Activated naive CD4-positive, alpha-beta T cell treated with anti-CD3 and anti-CD28 coated beads, Interleukin-2, amount 50 U/mL, for 72 hours (primary cell): ENCODE results near the gene ULBP1. TPM values are rescaled to one million over a fixed set of nuclear protein-coding genes. Genes with fewer than 3 reads are reported as not detected.
"Not testable (repeated sequence)": the region's sequence is repeated elsewhere in the genome, so short reads cannot be mapped to it uniquely, and the experiment has no call there.

Experiments used
- ATAC-seq, 2 donors: fragments of 150-1000 bp; cut with Tn5 transposase; 2 replicates each; pipeline ENCODE4 v1.10.0; 2021; ENCODE audit warnings: mild to moderate bottlenecking in 2 of 2, moderate library complexity in 2 of 2
- DNase-seq, 2 donors: peaks; one replicate each; pipeline ENCODE4 v3.0.0; 2021 to 2022; ENCODE audit warnings: low spot score in 2 of 2
- H3K27ac Mint-ChIP-seq, 2 donors: one replicate each; pipeline ENCODE4 v1.8.0; 2022; ENCODE audit warnings: mild to moderate bottlenecking in 2 of 2, mixed read lengths in 2 of 2
- H3K36me3 Mint-ChIP-seq, 2 donors: one replicate each; pipeline ENCODE4 v1.8.0; 2022; ENCODE audit warnings: mixed read lengths in 2 of 2
- H3K9me3 Mint-ChIP-seq, 2 donors: one replicate each; pipeline ENCODE4 v1.8.0; 2022; ENCODE audit warnings: mixed read lengths in 2 of 2
- total RNA-seq, 2 donors: library from RNA; stranded (reverse); gene quantifications; one replicate each; pipeline ENCODE4 v1.2.3, GENCODE V29; 2022

The ULBP1 gene
- total RNA-seq, 2 donors from 2014 or later = 0.77 to 0.99 TPM

DNA sequence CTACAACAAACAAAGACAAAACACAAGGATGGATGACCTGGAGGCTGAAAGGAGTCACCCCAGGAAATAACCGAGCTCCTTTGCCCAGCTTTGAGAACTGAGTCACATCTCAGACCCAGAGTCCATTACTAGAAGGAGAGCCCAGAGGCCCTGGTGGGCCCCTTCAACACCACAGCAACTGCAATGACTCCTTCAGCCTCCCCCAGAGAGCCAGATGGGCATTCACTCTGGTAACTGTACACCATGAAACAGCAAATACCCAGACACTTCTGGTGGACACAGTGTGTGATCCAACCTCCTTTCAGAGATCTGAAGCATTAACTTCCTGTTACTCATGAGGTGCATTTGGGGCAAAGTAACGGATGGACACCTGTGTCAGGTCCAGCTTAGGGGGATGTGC is 39.0 kb downstream of the ULBP1 start:
- ATAC-seq (no peak), DNase-seq (no peak)
- H3K27ac Mint-ChIP-seq = no peak overlapping the region
- H3K36me3 Mint-ChIP-seq = peaks cover 0 to 4% of the 10 kb centered on the region in 2 donors
- no peaks in the 10 kb centered on the region for H3K9me3 Mint-ChIP-seq

DNA sequence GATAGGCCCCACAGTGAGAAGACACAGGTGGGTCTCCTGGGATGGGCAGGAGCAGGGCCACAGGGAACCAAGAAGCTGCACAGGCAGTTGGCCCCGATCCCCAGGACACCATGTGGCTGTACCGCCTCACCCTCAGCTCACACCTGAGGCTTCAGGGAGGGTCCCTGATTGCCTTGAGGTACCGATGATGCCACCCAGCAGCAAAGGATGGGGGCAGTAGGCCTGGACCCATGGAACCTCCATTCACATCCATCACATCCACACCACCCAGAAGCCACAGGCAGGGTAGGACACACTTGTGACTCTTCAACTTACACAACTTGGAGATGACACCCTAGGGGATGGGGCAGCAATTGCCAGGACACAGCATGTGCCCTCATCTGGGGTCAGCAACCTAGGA is 39.9 kb downstream of the ULBP1 start:
- DNase-seq, H3K27ac Mint-ChIP-seq, H3K36me3 Mint-ChIP-seq, H3K9me3 Mint-ChIP-seq, ATAC-seq: not testable (repeated sequence)

DNA sequence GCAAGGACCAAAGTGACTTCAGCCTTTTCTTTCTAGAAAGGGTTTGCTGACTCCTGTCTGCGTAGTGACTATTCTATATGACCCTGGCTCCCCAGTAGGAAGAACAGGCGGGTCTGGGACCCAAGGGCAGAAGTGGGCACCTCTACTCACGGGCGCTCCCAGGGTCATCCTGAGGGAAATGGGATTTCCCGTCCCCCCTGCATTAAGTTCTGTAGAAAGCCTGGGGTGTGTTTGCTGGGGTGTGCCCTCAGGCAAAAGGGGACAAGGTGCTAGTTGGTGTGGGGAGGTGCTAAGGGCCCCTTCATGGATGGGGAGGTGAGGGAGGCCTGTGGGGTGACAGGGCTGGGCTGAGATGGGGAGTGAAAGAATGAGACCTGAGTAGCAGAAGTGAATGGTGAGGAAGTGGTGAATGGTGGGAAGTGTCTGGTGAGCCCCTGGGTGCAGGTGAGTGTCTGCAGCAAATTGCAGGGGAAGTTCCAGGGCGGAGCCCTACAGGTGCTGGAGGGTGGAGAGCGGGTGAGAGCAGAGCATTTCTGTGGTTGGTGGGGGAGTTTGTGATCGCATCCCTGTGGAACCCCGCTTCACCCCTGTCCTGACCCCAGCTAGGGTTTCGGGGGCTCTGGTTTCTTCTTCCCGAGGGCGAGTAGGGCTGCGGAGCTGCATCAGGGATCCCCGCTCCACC is 40.5 kb downstream of the ULBP1 start:
- Mint-ChIP-seq H3K27ac (peak overlapping the region in 1 of 2 donors; percentile 55), H3K9me3 (no peaks in the 10 kb centered on the region), H3K36me3 (peaks cover 0 to 4% of the 10 kb centered on the region in 2 donors)
- no peak for DNase-seq
- ATAC-seq = peak in 1 of 2 donors; percentile 23

DNA sequence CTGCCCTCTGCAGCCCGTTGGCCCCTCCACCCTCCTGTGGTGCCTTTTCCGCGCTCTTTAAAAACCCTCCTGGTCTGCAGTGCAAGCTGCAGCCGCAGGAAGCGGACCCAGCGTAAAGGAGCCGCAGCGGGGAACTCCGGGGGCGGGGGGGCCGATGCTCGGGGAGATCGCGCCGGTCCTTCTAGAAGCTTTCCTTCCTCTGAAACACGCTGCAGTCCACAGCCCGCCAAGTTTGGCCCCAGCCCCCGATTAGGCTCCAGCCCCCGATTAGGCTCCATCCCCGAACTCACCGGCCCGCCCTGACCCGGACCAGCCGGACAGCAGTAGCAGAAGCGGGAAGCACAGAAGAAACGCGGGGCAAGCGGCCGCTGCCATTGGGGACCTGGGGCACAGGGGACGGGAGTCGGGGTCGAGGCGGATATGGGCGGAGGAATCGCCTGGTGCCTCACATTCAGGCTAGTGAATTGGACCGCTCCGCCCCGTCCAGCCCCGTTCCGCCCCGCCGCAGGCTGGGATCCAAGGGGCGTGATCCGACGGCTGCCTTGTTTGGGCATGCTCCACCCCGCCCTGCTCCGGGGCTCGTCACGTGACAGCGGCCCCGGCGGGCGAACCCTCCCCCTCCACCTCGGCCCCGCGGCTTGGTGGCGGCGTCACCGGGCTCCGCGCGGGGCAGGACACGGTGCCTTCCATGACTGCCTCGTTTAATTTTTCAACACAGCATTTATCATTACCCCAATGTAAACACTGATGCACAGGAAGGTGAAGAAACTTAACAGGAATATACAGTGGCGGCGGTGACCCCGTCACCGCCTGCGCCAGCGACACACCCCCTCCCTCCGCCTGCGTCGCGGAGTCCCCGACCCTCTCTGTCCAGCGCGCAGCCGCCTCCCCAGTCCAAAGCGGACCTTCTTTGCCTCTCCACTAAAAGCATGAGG is 41.3 kb downstream of the ULBP1 start:
- peak; percentile 85 to 88 for DNase-seq
- ATAC-seq = peak; percentile 67 to 79
- Mint-ChIP-seq H3K9me3 (no peaks in the 10 kb centered on the region), H3K36me3 (peaks cover 0 to 4% of the 10 kb centered on the region in 2 donors), H3K27ac (peak overlapping the region in 1 of 2 donors; percentile 55)

DNA sequence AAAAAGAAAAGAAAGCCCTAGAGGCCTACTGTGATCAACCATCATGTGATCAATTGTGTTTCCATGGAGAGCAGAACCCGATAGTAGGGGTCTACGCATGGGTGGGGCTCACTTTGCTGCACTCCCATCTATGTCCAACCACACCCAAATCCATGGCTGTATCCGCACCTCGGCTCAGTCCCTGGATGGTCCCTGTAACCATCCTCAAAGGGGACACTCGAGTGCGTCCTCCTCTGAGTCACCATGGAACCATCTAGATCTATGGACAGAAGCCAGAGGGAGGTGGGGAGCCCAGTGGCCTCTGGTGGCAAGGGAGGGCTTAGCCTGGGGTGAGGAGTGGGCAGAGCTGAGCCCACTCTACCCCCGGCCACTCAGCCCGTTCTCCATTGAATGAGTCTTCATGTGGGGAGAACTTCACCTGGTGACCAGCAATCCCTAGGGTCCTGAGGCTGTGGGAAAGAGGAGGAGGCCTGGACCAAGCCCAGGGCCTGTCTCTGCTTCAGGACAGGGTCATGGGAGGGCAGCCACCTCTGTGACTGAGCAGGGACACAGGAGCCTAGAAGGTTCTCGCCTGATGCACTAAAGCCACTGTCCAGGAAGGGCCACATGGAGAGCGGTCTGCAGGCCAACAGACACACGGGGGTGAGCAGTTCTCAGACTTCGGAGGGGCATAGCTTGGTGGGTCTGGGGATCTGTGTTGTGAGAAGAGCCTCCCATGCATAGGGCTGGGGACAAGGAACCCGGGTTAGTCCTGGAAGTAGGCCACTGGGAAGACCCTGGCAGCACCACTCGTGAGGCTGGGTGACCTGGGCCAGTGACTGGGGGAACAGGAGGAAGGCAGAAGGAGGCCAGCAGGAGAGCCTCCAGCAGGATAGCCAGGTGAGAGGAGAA is 42.3 kb downstream of the ULBP1 start:
- H3K36me3 Mint-ChIP-seq = peaks cover 0 to 4% of the 10 kb centered on the region in 2 donors
- H3K9me3 Mint-ChIP-seq = no peaks in the 10 kb centered on the region
- no peak for ATAC-seq
- H3K27ac Mint-ChIP-seq = peak overlapping the region in 1 of 2 donors; percentile 55
- DNase-seq = no peak

DNA sequence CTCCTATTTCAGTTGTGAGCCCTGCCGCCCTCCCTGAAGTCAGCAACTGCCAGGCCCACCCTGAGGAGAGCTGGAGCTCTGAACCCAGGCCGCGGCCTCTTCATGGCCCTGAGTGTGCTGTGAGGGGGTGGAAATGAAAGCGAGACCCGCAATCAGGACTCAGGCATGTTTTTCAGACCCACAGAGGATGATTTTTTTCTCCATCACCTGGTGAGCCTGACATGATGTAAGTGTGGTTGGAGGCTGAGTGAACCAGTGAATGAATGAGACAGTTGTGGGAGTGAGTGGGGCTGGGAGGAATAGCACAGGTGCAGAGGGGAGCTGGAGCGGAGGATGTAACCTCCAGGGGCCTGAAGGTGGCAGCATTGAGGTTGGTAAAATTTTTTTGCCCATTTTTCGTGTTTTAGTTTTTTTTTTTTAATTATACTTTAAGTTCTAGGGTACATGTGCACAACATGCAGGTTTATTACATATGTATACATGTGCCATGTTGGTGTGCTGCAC is 43.3 kb downstream of the ULBP1 start:
- ATAC-seq (peak; percentile 49 to 73), DNase-seq (peak in 1 of 2 donors; percentile 43)
- Mint-ChIP-seq H3K9me3 (no peaks in the 10 kb centered on the region), H3K36me3 (peaks cover 0 to 4% of the 10 kb centered on the region in 2 donors), H3K27ac (no peak overlapping the region)

DNA sequence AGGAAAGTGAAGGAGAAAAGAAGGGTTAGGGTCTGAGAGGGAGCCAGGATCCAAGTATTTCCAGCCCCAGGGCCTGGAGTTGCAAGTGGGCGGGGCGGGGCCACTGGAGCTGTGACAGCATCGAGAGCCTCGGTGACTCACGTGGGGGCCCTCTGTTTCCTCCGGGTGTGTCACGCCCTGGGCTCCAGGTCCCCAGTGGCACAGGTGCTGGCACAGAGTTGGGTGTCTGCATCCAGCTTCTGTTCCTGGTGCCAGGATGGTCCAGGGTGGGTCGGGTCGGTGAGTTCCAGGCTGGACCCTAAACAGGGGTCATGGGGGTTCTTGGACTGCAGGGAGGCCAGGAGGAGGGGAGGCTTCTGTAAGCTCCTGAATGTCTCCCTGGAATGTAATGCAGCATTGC is 44.8 kb downstream of the ULBP1 start:
- DNase-seq (no peak), ATAC-seq (no peak)
- H3K27ac Mint-ChIP-seq = no peak overlapping the region
- H3K9me3 Mint-ChIP-seq = no peaks in the 10 kb centered on the region
- peaks cover 0 to 4% of the 10 kb centered on the region in 2 donors for H3K36me3 Mint-ChIP-seq

DNA sequence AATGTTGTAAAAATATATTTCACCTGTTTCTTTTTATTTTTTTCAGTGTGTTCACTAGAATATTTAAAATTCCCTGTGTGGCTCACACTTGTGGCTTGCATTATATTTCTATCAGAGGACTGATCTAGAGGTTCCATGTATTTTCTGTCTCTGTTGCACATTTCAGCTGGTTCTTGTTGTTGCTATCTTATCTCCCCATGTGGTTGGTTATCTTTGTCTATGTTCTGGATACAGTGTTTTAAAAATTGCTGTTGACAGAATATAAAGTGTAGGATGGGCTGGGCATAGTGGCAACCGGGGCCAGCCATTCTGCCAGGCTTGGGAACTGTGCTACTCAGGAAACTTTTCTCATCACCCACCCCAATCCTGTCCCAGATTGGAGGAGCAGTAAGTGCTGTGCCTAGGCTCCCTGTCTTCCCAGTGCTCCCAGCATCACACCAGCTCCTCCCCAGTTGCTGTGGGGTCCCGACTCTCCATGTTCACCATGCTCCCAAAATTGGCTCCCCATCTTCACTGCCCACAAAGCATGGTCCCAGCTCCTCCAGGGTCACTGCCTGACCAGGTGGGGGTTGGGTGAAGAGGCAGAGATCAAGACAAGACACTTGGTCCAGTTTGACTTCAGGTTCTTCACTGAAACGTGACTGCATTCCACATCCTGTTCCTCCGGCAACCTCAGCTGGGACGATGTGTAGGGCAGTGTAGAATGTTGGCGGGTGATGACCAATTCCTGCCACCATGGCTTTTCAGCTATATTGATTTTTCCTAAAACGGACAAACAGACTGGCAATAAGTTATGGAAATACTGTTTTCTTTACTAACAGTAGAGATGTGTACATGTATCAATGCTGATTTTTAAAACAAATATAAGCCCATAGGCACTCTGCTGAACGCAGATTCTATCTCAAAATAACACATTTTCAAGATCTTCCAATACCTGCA is 49.4 kb downstream of the ULBP1 start:
- H3K36me3 Mint-ChIP-seq, DNase-seq, ATAC-seq, H3K27ac Mint-ChIP-seq, H3K9me3 Mint-ChIP-seq: not testable (repeated sequence)

DNA sequence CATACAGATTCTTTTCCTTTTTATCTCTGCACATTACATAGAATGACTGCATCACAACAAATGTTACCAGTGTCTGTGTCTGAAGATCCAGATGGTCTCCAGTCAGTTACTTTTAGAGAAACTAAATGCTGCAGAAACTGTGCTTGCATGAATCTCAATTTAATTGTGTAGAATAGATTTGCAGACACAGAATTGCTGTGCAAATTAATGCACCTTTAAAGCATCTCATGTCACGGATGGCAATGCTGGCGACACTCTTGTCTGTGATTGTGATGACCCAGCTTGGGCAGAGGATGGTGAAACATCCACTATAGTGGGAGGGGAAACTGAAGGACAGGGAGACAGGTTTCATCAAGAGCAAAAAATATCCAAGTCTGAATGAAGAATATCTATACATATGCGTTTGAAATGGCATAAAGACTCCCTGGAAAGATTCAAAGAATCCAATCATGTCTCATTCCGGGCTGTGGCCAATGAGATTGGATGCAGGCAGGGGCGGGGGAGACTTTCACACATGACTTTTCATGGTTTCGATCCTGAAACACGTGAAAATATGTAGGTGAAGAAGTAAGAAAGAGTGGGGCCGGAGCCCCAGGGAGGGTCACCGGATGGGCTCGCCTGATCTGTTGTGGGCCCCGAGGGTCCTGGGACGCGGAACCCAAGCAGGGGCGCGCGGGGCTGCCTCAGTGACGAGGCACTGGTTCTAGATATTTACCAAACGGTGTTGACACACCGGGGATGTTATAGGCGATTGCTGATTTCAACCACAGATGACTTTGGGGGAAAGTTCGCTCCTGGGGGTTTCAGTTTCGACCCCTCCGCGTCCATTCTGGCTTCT is 50.3 kb downstream of the ULBP1 start:
- DNase-seq, H3K36me3 Mint-ChIP-seq, ATAC-seq, H3K9me3 Mint-ChIP-seq, H3K27ac Mint-ChIP-seq: not testable (repeated sequence)

DNA sequence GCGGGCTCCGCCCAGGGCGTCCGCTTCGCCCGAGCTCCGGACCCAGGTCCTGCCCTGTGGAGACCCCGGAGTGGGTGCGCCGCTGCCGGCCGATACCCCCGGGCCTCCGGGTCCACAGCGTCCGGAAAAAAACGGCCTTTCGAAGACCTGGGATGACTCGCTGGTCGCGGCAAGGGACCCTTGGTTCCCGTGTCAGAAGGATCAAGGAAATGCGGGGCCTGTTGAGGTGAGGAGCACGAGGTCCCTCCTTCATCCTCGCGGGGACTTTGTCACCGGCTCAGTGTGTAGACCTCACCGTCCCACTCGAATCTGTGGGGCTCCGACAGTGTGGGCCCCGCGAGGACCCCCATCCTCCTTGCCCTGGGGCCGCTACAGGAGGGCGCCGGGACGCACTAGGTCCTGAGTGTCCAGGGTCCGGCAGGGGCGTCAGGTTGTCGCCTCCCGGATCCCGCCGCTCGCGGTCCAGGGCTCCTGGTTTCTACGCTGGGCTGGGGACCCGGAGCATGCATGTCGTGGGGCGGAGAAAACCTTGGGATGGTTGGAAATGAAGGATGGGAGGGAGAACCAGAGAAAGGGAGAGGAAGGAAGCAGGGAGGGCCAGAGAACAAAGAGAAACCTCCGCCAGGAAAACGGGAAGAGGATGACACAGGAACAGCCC is 51.0 kb downstream of the ULBP1 start:
- ATAC-seq, H3K9me3 Mint-ChIP-seq, H3K27ac Mint-ChIP-seq, DNase-seq, H3K36me3 Mint-ChIP-seq: not testable (repeated sequence)

DNA sequence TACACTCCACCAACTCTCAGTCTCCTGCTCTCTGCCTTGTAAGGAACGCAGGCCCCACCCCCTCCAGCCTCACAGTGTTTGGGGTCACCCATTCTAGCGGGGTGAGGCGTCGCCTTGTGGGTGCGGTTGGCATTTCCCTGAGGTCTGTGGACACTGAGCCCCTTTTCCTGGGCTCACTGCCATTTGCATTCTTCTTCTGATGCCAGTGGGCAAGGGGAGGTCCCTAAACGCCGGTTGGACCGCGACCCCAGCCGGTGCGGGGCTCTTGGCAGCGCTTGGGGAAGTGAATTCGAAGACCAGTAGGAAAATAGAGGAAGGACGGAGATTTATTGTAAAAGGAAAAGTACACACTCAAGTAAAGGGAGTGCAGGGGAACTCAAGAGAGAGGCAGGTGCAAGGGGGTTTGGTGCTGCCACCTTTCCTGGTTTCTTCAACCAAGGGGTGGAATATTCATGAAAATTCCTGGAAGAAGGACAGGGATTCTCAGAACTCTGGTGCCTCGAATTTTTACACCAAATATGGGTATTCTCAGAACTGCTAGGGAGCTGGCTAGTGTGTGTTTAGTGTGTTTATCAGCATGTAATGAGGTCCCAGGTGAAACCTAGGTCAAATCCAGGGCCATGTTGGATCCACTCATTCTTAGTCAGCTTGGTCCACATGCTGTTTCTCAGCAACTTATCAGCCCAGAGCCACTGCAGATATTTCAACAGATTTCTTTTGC is 51.7 kb downstream of the ULBP1 start:
- not testable (repeated sequence) for DNase-seq, H3K9me3 Mint-ChIP-seq

DNA sequence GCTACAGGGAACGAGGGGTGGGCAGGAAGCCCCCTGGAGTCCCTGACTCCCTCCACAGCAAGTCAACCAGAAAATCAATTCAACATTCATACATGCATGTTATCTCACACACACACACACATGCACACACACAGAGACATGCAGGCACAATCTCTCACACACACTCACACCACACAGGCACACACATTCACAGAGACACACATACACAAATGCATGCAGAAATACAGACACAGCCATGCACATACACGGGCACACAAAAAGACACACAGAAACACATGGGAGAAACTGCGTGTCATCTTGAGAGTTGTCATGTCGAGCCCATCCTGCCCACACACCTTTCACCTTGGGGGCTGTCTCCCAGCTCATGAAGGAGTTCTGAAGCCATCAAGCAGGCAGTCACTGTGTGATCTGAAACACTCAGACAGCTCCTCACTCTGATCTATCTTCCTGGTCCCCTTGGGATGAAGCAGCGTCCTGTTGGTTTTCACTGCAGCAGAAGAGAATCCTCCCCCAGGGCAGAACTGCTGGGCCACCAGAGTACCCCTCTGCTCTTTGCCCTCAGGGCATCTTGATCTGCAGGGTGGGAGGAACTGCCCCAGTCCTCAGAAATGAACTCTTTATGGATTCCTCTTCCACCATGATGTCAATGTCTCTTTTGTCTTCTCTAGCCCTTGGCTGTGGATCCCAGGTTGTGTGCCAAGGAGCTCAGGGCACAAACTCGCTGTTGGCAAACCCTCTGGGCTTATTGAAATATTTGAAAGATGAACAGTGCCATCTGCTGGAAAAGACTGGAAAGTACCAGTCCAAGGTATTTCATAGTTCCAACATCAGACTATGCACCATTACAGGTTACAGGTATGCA is 52.8 kb downstream of the ULBP1 start:
- Mint-ChIP-seq H3K36me3 (peaks cover 0 to 5% of the 10 kb centered on the region in 2 donors), H3K27ac (no peak overlapping the region), H3K9me3 (no peaks in the 10 kb centered on the region)
- peak; percentile 56 to 79 for ATAC-seq
- peak in 1 of 2 donors; percentile 57 for DNase-seq

More for the DNA sequence above, 51.7 kb downstream of the ULBP1 start:
- peak; percentile 52 to 83 for ATAC-seq
- not testable (repeated sequence) for H3K27ac Mint-ChIP-seq, H3K36me3 Mint-ChIP-seq

DNA sequence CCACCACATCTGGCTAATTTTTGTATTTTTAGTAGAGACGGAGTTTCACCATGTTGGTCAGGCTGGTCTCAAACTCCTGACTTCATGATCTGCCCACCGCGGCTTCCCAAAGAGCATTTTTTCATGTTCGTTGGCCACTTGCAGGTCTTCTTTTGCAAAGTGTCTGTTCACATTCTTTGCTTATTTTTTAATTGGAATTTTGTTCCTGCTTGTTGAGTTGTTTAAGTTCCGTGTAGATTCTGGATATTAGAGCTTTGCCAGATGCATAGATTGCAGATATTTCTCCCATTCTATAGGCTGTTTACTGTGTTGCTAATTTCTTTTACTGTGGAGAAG is 53.4 kb downstream of the ULBP1 start:
- not testable (repeated sequence) for H3K36me3 Mint-ChIP-seq, H3K9me3 Mint-ChIP-seq, ATAC-seq, DNase-seq, H3K27ac Mint-ChIP-seq
